IgD-negative memory B cell (primary cell): ENCODE results near the gene LBX1. TPM values are rescaled to one million over a fixed set of nuclear protein-coding genes. Genes with fewer than 3 reads are reported as not detected.

Source experiments
- H3K27ac Mint-ChIP-seq, 3 donors: one replicate each; pipeline ENCODE4 v1.8.0; 2020 to 2022; ENCODE audit warnings: mild to moderate bottlenecking in 3 of 3, mixed read lengths in 3 of 3, moderate library complexity in 1 of 3
- H3K27me3 Mint-ChIP-seq: one replicate; pipeline ENCODE4 v1.8.0; 2021; ENCODE audit warnings: mixed read lengths
- H3K36me3 Mint-ChIP-seq: one replicate; pipeline ENCODE4 v1.8.0; 2020; ENCODE audit warnings: mild to moderate bottlenecking, mixed read lengths
- H3K4me1 Mint-ChIP-seq, 3 donors: one replicate each; pipeline ENCODE4 v1.8.0; 2020 to 2022; ENCODE audit warnings: mixed read lengths in 3 of 3, mild to moderate bottlenecking in 1 of 3
- H3K4me3 Mint-ChIP-seq, 4 donors: one replicate each; pipeline ENCODE4 v1.8.0; 2020 to 2022; ENCODE audit warnings: mild to moderate bottlenecking in 4 of 4, mixed read lengths in 4 of 4, moderate library complexity in 3 of 4
- H3K9me3 Mint-ChIP-seq, 3 donors: one replicate each; pipeline ENCODE4 v1.8.0; 2020 to 2021; ENCODE audit warnings: mixed read lengths in 3 of 3, mild to moderate bottlenecking in 1 of 3
- polyA plus RNA-seq: library from polyadenylated mRNA; unstranded; fragments of 300-500 nt; fragmentation: Illumina TruSeq; gene quantifications from one replicate; pipeline ENCODE4 v1.2.3, GENCODE V29; 2021

The LBX1 gene
- polyA plus RNA-seq, 1 donor from 2014 or later, result not detected

DNA sequence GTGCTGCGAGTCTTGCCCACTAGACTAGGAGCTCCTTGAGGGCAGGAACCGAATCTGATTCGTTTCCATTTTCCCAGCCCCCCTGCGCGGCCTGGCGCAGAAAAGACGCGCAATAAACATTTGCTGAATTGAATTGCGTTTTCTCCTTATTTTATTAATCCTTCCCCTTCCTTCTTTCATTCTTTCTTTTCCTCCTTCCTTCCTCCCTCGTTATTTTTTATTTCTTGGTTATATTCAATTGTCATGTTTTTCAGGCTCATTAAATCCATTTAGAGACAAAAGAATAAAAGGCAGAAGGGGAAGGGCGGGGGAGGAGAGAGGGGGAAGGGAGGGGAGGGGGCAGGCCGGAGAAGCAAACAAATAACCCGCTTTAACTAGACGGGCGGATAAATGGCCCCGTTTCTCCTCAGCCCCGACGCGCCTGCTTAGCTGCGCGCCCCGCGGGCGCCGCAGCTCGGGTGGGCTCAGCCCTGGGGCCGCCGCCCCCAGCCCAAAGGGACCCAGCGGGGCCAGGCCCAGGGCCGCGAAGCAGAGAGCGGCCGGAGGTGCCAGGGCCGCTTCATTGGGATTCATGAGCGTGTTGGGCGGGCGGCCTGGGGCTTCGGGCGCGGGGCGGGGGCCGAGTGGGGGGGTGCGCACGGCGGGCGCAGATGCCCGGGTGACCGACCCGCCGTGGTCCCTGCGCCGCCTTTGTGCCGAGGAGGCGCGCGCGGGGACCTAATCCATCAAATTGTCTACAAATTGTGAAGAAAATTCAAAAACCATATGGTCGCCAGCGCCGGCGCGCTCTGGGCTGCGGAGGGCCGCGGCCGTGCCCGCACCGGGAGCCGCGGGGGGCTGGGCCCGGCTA is 5.0 kb downstream of the LBX1 start:
- Mint-ChIP-seq H3K27ac (peak overlapping the region; percentile 57 to 93 (median 71)), H3K4me3 (peak overlapping the region in 3 of 4 donors; percentile 12 to 88 (median 40))

DNA sequence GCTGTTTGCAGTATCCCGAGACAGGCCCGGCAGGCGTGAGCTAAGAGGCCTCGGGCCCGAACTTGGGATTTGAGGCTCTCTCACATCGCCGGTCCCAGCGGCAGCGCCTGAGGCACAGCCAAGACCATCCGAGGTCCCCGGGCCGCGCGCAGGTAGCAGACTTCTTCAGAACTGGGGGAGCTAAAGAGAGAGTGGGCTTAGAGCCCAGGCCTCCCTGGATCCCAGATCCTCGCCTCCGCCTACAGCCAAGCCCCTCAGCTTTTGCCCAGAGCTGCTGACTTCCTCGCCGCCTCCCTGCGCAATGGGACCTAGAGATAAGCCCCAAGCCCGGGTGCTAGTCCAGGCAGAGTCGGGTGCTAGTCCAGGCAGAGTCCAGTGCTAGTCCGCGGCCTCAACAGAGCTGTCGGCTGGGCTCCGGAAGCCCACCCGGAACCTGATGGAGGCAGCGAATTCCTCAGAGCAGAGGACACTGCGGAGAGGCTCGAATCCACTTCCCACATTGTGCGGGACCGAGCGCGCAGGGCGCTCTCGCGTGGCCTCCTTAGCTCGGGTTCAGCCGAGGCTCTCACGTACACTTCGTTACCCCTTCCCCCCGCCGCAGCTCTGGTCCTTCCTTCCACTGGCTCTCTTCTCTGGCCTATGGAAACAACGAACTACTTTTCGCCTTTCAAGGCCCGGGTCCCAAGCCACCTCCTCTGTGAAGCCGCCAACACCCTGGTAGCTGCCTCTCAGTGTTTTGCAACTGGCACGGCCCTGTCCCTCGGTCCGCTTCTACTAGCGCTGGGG is 5.8 kb downstream of the LBX1 start:
- Mint-ChIP-seq H3K4me3 (peak overlapping the region; percentile 40 to 88 (median 80)), H3K9me3 (peaks cover 0 to 5% (median 0%) of the 10 kb centered on the region in 3 donors), H3K36me3 (peaks cover 2% of the 10 kb centered on the region), H3K4me1 (peaks cover 12 to 23% (median 20%) of the 10 kb centered on the region in 3 donors), H3K27ac (peak overlapping the region; percentile 57 to 71 (median 61)), H3K27me3 (peaks cover 76% of the 10 kb centered on the region)

More for the DNA sequence above, 5.0 kb downstream of the LBX1 start:
- Mint-ChIP-seq H3K27me3 (peaks cover 74% of the 10 kb centered on the region), H3K4me1 (peaks cover 13 to 23% (median 17%) of the 10 kb centered on the region in 3 donors), H3K9me3 (peaks cover 0 to 5% (median 0%) of the 10 kb centered on the region in 3 donors), H3K36me3 (peaks cover 2% of the 10 kb centered on the region)

DNA sequence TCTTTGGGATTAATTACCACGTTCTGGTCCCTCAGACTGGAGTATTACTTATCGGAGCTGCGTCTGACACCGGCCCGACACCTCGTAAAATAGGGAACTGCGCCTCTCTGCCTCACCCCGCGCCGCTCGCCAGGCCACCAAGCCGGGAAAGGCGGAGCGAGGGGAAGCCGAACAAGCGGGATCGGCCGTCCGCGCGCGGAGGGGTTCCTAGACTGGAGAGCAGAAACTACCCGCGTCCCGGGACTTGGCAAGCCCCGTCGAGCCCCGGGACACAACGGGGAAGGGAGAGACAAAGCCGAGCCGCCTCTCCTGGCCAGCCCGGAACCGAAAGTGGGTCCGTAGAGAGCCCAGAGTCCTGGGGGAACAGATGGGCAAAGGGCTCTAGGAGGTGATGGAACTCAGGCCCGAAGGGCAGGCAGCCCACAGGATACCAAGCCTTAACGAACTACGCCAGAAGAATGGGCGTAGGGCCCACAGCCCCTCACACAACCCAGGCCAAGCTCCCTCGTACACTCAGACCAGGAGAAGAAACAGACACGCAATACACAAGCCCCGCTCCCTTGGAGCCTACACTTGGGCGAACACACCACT is 6.5 kb downstream of the LBX1 start:
- H3K4me1 Mint-ChIP-seq, result peaks cover 13 to 23% (median 22%) of the 10 kb centered on the region in 3 donors
- H3K9me3 Mint-ChIP-seq, result peaks cover 0 to 5% (median 0%) of the 10 kb centered on the region in 3 donors
- peaks cover 2% of the 10 kb centered on the region for H3K36me3 Mint-ChIP-seq
- H3K27ac Mint-ChIP-seq, result peak overlapping the region; percentile 59 to 73 (median 61)
- H3K4me3 Mint-ChIP-seq, result peak overlapping the region; percentile 33 to 86 (median 57)
- peaks cover 78% of the 10 kb centered on the region for H3K27me3 Mint-ChIP-seq

DNA sequence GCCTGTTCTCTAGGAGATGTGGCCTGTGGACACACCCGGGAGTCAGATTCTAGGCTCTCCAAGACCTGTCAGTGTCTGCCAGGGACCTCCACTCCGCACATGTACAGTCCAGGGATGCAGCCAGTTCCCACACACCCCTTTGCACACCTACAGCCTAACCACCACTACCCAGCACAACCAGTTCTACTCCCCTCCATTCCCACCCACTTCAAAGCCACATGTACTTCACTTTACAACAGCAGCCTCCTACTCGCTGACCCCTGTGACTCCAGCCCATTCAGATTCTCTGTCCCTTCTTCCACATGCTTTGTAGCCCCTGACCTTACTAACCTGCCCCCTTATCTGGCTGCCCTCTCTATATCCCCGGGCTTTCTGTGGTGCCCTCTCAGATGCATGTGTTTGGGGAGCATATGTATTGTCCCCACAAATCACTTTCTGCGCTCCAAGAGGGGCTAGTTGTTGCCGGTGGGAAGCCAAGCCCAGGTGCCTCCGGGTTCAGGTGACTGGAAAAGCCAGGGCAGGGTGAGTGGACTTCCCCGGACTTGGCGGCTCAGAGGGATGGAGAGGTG is 7.2 kb downstream of the LBX1 start:
- H3K4me3 Mint-ChIP-seq, result peak overlapping the region; percentile 29 to 74 (median 57)
- H3K9me3 Mint-ChIP-seq, result peaks cover 0 to 5% (median 0%) of the 10 kb centered on the region in 3 donors
- peaks cover 2% of the 10 kb centered on the region for H3K36me3 Mint-ChIP-seq
- H3K4me1 Mint-ChIP-seq, result peaks cover 10 to 19% (median 18%) of the 10 kb centered on the region in 3 donors
- H3K27me3 Mint-ChIP-seq, result peaks cover 79% of the 10 kb centered on the region
- peak overlapping the region in 2 of 3 donors; percentile 54 to 61 for H3K27ac Mint-ChIP-seq

DNA sequence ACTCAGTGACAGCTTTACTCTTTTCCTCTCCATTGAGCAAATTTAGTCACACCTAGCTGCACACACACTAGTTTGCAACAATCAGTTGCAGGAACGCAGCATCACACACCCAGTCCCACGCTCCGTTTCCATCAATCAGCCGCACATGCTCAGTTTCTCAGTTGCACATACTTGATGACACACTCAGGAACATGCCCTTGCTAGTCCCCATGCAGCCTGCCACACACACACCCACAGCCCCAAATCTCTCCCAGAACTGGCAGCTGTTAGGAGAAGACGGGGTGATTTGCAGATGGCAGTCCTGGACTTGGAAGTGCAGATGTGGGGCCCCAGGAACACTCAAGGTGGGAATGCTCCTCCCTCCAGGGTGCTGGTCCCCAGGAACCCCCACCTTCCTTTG is 7.7 kb downstream of the LBX1 start:
- Mint-ChIP-seq H3K4me3 (peak overlapping the region in 3 of 4 donors; percentile 29 to 74 (median 40)), H3K36me3 (peaks cover 2% of the 10 kb centered on the region), H3K27me3 (peaks cover 82% of the 10 kb centered on the region), H3K27ac (peak overlapping the region in 2 of 3 donors; percentile 54 to 61), H3K9me3 (peaks cover 0 to 5% (median 0%) of the 10 kb centered on the region in 3 donors), H3K4me1 (peaks cover 10 to 19% (median 17%) of the 10 kb centered on the region in 3 donors)

DNA sequence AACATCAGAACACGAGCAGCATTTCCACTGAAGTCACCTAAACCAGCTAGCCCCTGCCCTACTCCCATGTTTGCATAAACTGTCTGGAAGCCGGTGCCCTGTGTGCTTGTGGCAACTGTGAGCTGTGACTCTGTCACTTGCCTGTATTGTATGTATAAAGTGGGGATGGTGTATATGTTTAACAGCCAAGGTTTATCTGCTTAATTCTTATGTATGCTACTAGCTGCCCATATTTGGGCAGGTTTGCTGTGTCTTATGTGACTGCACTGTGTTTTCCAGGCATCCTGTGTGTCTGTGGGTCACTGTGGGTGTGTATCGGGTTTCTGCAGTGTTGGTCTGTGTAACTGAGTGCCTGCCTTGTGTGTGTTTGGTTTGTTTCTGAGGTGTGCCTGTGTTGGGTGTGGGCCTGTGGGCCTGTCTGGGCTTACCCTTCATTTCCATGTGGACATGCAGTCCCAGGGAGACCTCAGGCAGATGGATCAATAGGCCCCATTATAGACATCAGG is 9.3 kb downstream of the LBX1 start:
- Mint-ChIP-seq H3K27ac (peak overlapping the region; percentile 4 to 80 (median 61)), H3K27me3 (peaks cover 75% of the 10 kb centered on the region), H3K36me3 (peaks cover 1% of the 10 kb centered on the region), H3K4me3 (peak overlapping the region in 1 of 4 donors; percentile 33), H3K9me3 (peaks cover 0 to 5% (median 0%) of the 10 kb centered on the region in 3 donors), H3K4me1 (peaks cover 13 to 17% (median 16%) of the 10 kb centered on the region in 3 donors)

DNA sequence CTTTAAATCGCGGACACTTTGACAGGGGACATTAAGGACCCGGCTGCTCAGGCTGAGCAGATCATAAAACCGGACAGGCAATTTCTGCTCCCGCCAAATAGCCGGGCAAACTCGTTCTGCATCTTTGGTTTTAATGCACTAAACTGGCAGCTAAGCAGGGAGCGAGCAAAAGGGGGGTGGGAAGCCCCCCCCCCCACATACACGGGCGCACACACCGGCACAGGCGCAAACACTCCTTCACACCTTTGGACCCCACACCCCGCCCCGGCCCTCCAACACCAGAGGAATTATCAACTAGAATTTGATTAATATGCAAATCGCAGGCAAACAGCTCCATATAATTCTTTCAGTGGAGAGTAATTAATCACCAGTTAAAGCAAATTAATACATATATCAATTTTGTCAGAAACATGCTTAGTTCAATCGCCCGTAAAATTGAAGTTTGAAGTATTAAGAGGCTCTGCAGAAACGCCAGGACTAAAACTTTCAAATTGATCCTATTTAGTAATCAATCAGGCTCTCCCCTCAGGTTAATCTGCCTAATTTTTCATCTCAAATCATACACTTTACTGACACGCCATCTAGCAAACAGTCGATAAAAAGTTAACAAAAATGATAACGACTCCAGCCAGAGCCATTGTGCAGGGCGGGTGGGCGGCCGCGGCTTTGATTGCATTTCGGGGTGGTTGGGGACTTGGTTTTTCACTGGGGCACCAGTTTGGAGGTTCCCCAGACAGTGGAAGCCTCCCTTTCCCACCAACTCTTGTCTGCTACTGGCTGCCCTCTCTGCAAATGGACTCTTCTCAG is 9.9 kb downstream of the LBX1 start:
- Mint-ChIP-seq H3K27ac (peak overlapping the region; percentile 35 to 80 (median 61)), H3K4me1 (peaks cover 16 to 23% (median 19%) of the 10 kb centered on the region in 3 donors), H3K36me3 (no peaks in the 10 kb centered on the region), H3K4me3 (peak overlapping the region in 2 of 4 donors; percentile 32 to 33), H3K27me3 (peaks cover 79% of the 10 kb centered on the region), H3K9me3 (peaks cover 0 to 5% (median 0%) of the 10 kb centered on the region in 3 donors)

DNA sequence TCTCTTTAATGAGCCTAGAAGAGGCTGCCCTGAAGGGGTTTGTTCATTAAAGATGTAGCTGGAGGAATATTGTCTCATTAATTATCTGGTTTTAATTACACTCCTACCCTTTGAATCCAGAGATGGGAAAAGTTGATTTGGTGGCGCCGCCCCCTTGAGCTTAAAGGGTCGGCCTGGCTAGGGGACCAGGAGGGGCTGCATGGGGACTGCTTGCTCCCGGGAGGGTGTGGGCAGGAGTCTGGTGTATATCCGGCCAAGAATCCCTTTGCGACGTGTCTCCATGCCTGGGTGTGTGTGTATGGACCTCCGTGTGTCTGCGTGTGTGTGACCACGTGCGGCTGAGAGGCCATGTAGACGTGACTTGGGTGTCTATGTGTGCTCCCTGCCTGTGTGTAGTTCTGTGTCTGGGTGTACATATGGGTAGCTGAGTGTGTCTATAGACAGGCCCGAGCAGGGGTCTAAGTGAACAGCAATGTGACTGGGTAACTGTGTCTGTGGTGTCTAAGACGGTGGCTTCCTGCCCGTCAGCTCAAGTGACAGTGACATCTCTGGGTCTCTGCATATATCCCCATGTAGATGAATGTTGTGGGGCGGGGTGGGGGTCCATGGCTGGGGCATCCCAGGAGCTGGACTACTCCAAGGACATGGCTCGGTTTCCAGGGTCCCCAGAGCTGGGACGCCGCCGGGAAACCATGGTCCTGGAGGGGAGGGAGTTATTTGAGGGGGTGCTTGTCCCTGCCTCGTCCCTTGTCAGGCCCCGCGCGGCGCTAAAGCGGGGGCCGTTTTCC is 10.7 kb downstream of the LBX1 start:
- peaks cover 81% of the 10 kb centered on the region for H3K27me3 Mint-ChIP-seq
- peak overlapping the region in 3 of 4 donors; percentile 5 to 82 (median 50) for H3K4me3 Mint-ChIP-seq
- H3K9me3 Mint-ChIP-seq, result peaks cover 0 to 6% (median 0%) of the 10 kb centered on the region in 3 donors
- H3K27ac Mint-ChIP-seq, result peak overlapping the region; percentile 61 to 80 (median 73)
- no peaks in the 10 kb centered on the region for H3K36me3 Mint-ChIP-seq
- H3K4me1 Mint-ChIP-seq, result peaks cover 19 to 30% (median 22%) of the 10 kb centered on the region in 3 donors

DNA sequence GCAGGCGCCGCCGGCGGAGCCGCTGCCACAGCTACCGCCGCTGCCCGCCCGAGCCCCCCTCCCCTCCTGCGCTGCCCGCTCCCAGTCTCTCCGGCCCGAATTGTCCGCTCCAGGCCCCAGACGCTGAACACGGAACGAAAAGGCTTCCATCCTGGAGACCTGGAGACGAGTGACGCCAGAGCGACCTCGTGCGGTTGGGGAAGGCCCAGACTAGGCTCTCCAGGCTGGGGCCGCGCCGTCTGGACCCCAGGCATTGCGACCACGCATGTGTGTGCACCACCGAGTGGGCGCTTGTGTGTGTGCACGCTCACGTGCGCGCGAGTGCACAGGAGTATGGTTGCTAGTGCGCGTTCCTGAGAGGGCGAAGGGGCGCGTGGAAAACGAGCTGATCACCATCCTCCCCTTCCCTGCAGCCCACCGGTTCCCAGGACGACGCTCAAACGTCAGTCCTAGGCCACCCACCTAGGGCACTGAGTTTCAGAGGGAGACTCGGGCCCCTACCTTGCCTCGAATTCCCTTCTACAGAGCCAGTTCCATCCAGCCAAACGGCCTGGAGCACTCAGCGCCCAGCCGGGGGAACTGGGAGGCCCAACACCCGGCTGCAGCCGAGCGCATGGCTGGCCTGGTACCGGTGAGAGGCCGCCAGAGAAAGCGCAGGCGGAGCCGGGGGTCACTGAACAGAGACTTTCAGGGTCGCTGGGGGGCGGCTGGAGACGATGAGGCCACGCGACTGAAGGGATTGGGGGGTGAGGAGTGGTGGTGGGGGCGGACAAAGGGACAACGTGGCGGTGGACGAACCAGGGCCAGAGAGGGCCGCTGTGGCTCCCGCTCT is 11.6 kb downstream of the LBX1 start:
- H3K27me3 Mint-ChIP-seq, result peaks cover 82% of the 10 kb centered on the region
- peaks cover 19 to 32% (median 22%) of the 10 kb centered on the region in 3 donors for H3K4me1 Mint-ChIP-seq
- no peaks in the 10 kb centered on the region for H3K36me3 Mint-ChIP-seq
- H3K9me3 Mint-ChIP-seq, result peaks cover 0 to 5% (median 0%) of the 10 kb centered on the region in 3 donors
- H3K4me3 Mint-ChIP-seq, result peak overlapping the region in 3 of 4 donors; percentile 48 to 68 (median 58)
- peak overlapping the region; percentile 46 to 73 (median 61) for H3K27ac Mint-ChIP-seq

DNA sequence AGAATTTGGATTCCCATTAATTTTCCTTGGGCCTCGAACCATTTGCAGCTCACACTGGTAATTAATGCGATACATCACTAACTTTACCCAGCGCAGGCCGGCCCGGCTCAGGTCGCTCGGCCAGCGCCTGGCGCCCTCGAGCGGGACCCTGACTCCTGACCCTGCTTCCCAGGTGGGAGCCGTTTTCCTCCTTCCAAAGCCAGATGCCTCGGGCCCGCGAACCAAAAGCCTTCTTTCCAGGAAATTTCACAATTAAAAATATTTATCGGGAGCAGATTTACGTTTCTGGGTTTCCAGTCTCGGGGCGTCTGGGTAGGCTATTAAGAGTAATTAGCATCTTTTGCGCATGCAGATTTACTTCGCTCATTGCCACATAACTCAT is 12.2 kb downstream of the LBX1 start:
- Mint-ChIP-seq H3K4me1 (peaks cover 19 to 32% (median 22%) of the 10 kb centered on the region in 3 donors), H3K4me3 (peak overlapping the region in 3 of 4 donors; percentile 27 to 72 (median 57)), H3K27ac (peak overlapping the region in 2 of 3 donors; percentile 53 to 98)

DNA sequence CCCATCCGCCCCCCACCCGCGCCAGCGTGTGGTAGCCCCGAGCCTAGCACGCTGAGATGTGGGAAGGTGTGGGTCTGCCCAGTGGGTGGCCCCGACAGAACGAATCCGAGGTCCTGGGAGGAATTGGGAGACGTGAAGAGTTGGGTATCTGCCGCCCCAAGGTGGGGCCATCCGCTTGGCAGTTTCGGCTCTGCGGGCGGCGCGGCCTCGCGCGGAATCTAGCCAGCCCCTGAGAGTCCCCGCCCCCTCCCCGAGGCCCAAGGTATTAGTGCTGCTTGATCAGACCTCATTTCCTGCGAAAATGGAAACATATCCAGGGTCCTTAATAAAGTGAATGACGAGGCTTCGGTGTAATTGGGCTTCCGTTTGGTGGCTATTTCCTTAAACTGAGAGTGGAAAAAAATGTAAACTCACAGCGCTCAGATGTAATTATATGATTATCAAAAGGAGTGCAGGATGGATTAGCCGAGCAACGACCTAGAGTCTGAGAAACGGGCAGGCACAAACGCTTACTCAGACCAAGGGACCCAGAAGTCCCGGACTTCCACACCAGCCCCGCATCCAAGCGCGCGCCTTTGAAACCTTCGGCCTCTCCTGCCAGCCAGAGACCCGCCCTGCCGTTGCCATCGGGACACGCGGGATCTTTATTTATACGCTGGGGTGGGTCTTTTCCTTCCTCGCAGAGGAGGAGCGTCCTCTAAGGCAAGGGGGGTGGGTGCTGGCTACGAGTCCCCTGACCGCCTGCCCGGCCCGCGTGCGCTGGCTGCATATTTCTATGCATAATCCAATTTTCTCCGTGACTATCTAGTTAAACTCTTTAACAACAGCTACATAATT is 12.8 kb downstream of the LBX1 start:
- Mint-ChIP-seq H3K36me3 (no peaks in the 10 kb centered on the region), H3K9me3 (peaks cover 0 to 4% (median 0%) of the 10 kb centered on the region in 3 donors), H3K4me1 (peaks cover 18 to 32% (median 19%) of the 10 kb centered on the region in 3 donors), H3K27me3 (peaks cover 82% of the 10 kb centered on the region), H3K4me3 (peak overlapping the region; percentile 37 to 72 (median 56)), H3K27ac (peak overlapping the region; percentile 45 to 98 (median 76))

More for the DNA sequence above, 12.2 kb downstream of the LBX1 start:
- Mint-ChIP-seq H3K9me3 (peaks cover 0 to 5% (median 0%) of the 10 kb centered on the region in 3 donors), H3K27me3 (peaks cover 82% of the 10 kb centered on the region), H3K36me3 (no peaks in the 10 kb centered on the region)
